HCT116 (cell line): ENCODE results near the gene MYZAP. TPM values are rescaled to one million over a fixed set of nuclear protein-coding genes. Genes with fewer than 3 reads are reported as not detected.

ENCODE experiments used
- ATAC-seq: fragments of 200-7000 bp; cut with Tn5 transposase; 2 replicates; pipeline ENCODE4 v1.9.1; 2020; ENCODE audit warnings: mild to moderate bottlenecking, moderate library complexity
- BruUV-seq: library from RNA; stranded (reverse); fragments of 400-500 nt; replicated peaks from 2 replicates; lab custom pipeline; 2021; lab: Mats Ljungman, UMichigan
- CTCF ChIA-PET: fragments of 300-600 bp; sonication (Branson Sonifier 250); formaldehyde crosslinking; loops from one replicate; lab custom pipeline; 2021; ENCODE audit warnings: antibody characterized with exemption; lab: Charles Lee
- POLR2A ChIA-PET: fragments of 300-600, 350-600 bp; sonication (Branson Sonifier 250); formaldehyde crosslinking; loops from one replicate; lab custom pipeline; 2021; ENCODE audit warnings: antibody characterized with exemption; lab: Charles Lee
- RAD21 ChIA-PET, 2 experiments: fragments of 300-600 bp; sonication (Branson Sonifier 250); formaldehyde crosslinking; loops; one replicate each; lab custom pipeline; 2023; ENCODE audit warnings: low total read pairs in 2 of 2; ENCODE audit not compliant: uncharacterized antibody in 2 of 2, unreplicated experiment in 2 of 2, low non-redundant PET in 1 of 2; lab: Charles Lee
- DNase-seq: peaks from one replicate; pipeline ENCODE4 v3.0.0-alpha.2; 2010; ENCODE audit warnings: low read depth, low spot score
- H2AFZ ChIP-seq: fragments of 200-600 bp; shearing (Covaris generic), sonication (generic); 2 replicates; pipeline ENCODE4 v1.6.1; 2017; ENCODE audit warnings: low read depth, mixed run types, mixed read lengths, antibody characterized with exemption, low read length; ENCODE audit not compliant: poor library complexity, severe bottlenecking
- H3K27ac ChIP-seq: 2 replicates; pipeline ENCODE4 v1.5.1; 2012; ENCODE audit warnings: low read depth, low read length
- H3K27me3 ChIP-seq: fragments of 200-600 bp; sonication (generic); 2 replicates; pipeline ENCODE4 v1.6.1; 2016; ENCODE audit warnings: mixed run types, low read length, mixed read lengths; ENCODE audit not compliant: insufficient read depth
- H3K36me3 ChIP-seq, 2 experiments: fragments of 200-500 bp in 1 of 2; fragments of 200-600 bp in 1 of 2; sonication (Bioruptor generic) in 1 of 2; sonication (generic) in 1 of 2; 2 replicates each; pipeline versions ENCODE4 v1.5.1 to v1.6.1; 2014 to 2016; ENCODE audit warnings: low read length in 2 of 2, inconsistent platforms in 1 of 2, mixed read lengths in 1 of 2, mixed run types in 1 of 2; ENCODE audit not compliant: insufficient read depth in 2 of 2, control insufficient read depth in 1 of 2
- H3K4me1 ChIP-seq, 2 experiments: fragments of 200-600 bp in 1 of 2; sonication (generic) in 1 of 2; 2 replicates each; pipeline versions ENCODE4 v1.5.1 to v1.6.1; 2012 to 2017; ENCODE audit warnings: low read length in 2 of 2, inconsistent platforms in 1 of 2, mild to moderate bottlenecking in 1 of 2, mixed read lengths in 1 of 2, mixed run types in 1 of 2, moderate library complexity in 1 of 2; ENCODE audit not compliant: insufficient read depth in 2 of 2, control insufficient read depth in 1 of 2
- H3K4me2 ChIP-seq: fragments of 200-600 bp; sonication (generic); 2 replicates; pipeline ENCODE4 v1.6.1; 2017; ENCODE audit warnings: mixed run types, low read length, mixed read lengths
- H3K4me3 ChIP-seq, 2 experiments: fragments of 200-600 bp in 1 of 2; sonication (generic) in 1 of 2; replicated peaks in 1 of 2; 2 replicates each; pipeline ENCODE4 v1.5.1; 2011 to 2016; ENCODE audit warnings: low read length in 2 of 2, control low read depth in 1 of 2, low read depth in 1 of 2, mild to moderate bottlenecking in 1 of 2, mixed read lengths in 1 of 2, mixed run types in 1 of 2
- H3K79me2 ChIP-seq: fragments of 200-600 bp; sonication (generic); 2 replicates; pipeline ENCODE4 v1.6.1; 2017; ENCODE audit warnings: mild to moderate bottlenecking, mixed run types, low read length, moderate library complexity, mixed read lengths; ENCODE audit not compliant: insufficient read depth
- H3K9ac ChIP-seq: fragments of 200-600 bp; sonication (generic); 2 replicates; pipeline ENCODE4 v1.6.1; 2016; ENCODE audit warnings: low read length, mixed read lengths
- H3K9me2 ChIP-seq: fragments of 200-600 bp; sonication (generic), shearing (Covaris generic); 2 replicates; pipeline ENCODE4 v1.6.1; 2017; ENCODE audit warnings: mixed run types, mild to moderate bottlenecking, moderate library complexity; ENCODE audit not compliant: insufficient read depth
- H3K9me3 ChIP-seq, 2 experiments: fragments of 200-500 bp in 1 of 2; fragments of 200-600 bp in 1 of 2; sonication (Bioruptor generic) in 1 of 2; sonication (generic) in 1 of 2; 2 replicates each; pipeline ENCODE4 v1.6.1; 2014 to 2017; ENCODE audit warnings: low read length in 2 of 2, mixed read lengths in 2 of 2, inconsistent platforms in 1 of 2, low read depth in 1 of 2, mild to moderate bottlenecking in 1 of 2, mixed run types in 1 of 2, moderate library complexity in 1 of 2; ENCODE audit not compliant: control insufficient read depth in 1 of 2, insufficient read depth in 1 of 2
- H4K20me1 ChIP-seq: fragments of 200-600 bp; sonication (generic), shearing (Covaris generic); 2 replicates; pipeline ENCODE4 v1.6.1; 2017; ENCODE audit warnings: mixed run types, mild to moderate bottlenecking, moderate library complexity; ENCODE audit not compliant: insufficient read depth
- EGR1 ChIP-seq: IDR thresholded peaks from 2 replicates; pipeline ENCODE4 v1.6.1; 2012; ENCODE audit warnings: low read depth
- FOSL1 ChIP-seq: IDR thresholded peaks from 2 replicates; pipeline ENCODE4 v1.6.1; 2012; ENCODE audit warnings: low read depth
- POLR2AphosphoS5 ChIP-seq: IDR thresholded peaks from 2 replicates; pipeline ENCODE4 v1.6.1; 2011; ENCODE audit warnings: mild to moderate bottlenecking, low read depth, low read length, moderate library complexity
- RAD21 ChIP-seq: IDR thresholded peaks from 2 replicates; pipeline ENCODE4 v1.6.1; 2012; ENCODE audit warnings: low read depth, mild to moderate bottlenecking
- YY1 ChIP-seq: IDR thresholded peaks from 2 replicates; pipeline ENCODE4 v1.6.1; 2011; ENCODE audit warnings: low read length, low read depth, moderate library complexity, mild to moderate bottlenecking; ENCODE audit not compliant: insufficient replicate concordance; ENCODE audit errors: extremely low read depth
- ZFX ChIP-seq: fragments of 450-650 bp; IDR thresholded peaks from 2 replicates; pipeline ENCODE4 v1.6.1; 2017
- intact Hi-C: fragments of 100-400 bp; cut with micrococcal nuclease; formaldehyde crosslinking; loops from 2 replicates; pipeline ENCODE4 v1.10.0; 2022
- total RNA-seq: library from RNA; stranded (reverse); gene quantifications from one replicate; pipeline ENCODE4 v1.2.1, GENCODE V29; 2021; ENCODE audit not compliant: unreplicated experiment
- TF ChIP-seq, protein P1 (sequence below): IDR thresholded peaks from 2 replicates; pipeline ENCODE4 v1.6.1; 2011; ENCODE audit warnings: mild to moderate bottlenecking, low read length, moderate library complexity; ENCODE audit not compliant: insufficient replicate concordance; ENCODE audit errors: extremely low read depth
- TF ChIP-seq, protein P2 (sequence below), 3 experiments: fragments of 200-600 bp in 1 of 3; sonication (generic) in 1 of 3; IDR thresholded peaks in 2 of 3; conservative IDR thresholded peaks in 1 of 3; 2 replicates each; pipeline ENCODE4 v1.5.1; 2012 to 2017; ENCODE audit warnings: low read depth in 2 of 3, low read length in 2 of 3, antibody characterized with exemption in 1 of 3, borderline replicate concordance in 1 of 3, control low read depth in 1 of 3, mild to moderate bottlenecking in 1 of 3, mixed read lengths in 1 of 3, mixed run types in 1 of 3, moderate library complexity in 1 of 3; ENCODE audit not compliant: insufficient read depth in 1 of 3
- TF ChIP-seq, protein P3 (sequence below): IDR thresholded peaks from 2 replicates; pipeline ENCODE4 v1.6.1; 2012

The MYZAP gene
- total RNA-seq, 1 experiment from 2014 or later: 5.8 TPM

DNA sequence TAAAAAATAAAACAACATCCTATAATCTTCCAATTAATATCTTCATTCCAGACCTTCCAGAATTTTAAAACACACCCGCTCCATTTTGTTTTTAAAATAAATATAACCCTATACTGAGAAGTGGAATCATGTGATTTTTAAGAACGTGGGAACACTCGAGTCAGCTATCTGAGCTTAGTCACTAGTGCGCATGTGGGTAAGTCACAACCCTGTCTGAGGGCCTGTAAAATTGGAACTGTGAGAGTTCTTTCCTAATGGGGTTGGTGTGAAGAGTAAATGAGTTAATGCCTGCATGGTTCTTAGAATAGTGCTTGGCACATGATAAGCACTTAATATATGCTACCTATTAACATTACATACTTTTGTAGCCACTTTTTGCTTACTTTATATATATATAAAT, 95.0 kb downstream of the MYZAP start (continued):
- TF ChIP-seq EGR1 (no peak), ZFX (no peak), YY1 (no peak), RAD21 (no peak)
- TF ChIP-seq, protein P1, sequence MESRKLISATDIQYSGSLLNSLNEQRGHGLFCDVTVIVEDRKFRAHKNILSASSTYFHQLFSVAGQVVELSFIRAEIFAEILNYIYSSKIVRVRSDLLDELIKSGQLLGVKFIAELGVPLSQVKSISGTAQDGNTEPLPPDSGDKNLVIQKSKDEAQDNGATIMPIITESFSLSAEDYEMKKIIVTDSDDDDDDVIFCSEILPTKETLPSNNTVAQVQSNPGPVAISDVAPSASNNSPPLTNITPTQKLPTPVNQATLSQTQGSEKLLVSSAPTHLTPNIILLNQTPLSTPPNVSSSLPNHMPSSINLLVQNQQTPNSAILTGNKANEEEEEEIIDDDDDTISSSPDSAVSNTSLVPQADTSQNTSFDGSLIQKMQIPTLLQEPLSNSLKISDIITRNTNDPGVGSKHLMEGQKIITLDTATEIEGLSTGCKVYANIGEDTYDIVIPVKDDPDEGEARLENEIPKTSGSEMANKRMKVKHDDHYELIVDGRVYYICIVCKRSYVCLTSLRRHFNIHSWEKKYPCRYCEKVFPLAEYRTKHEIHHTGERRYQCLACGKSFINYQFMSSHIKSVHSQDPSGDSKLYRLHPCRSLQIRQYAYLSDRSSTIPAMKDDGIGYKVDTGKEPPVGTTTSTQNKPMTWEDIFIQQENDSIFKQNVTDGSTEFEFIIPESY: no peak
- TF ChIP-seq, protein P2, sequence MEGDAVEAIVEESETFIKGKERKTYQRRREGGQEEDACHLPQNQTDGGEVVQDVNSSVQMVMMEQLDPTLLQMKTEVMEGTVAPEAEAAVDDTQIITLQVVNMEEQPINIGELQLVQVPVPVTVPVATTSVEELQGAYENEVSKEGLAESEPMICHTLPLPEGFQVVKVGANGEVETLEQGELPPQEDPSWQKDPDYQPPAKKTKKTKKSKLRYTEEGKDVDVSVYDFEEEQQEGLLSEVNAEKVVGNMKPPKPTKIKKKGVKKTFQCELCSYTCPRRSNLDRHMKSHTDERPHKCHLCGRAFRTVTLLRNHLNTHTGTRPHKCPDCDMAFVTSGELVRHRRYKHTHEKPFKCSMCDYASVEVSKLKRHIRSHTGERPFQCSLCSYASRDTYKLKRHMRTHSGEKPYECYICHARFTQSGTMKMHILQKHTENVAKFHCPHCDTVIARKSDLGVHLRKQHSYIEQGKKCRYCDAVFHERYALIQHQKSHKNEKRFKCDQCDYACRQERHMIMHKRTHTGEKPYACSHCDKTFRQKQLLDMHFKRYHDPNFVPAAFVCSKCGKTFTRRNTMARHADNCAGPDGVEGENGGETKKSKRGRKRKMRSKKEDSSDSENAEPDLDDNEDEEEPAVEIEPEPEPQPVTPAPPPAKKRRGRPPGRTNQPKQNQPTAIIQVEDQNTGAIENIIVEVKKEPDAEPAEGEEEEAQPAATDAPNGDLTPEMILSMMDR (IDR thresholded peaks at IDR 0.05 in 2 of 3, conservative IDR thresholded peaks at IDR 0.05 in 1 of 3; ENCODE audit: borderline replicate concordance in 1 of 3, insufficient read depth in 1 of 3, low read depth in 2 of 3, low read length in 2 of 3): no peak
- TF ChIP-seq, protein P3, sequence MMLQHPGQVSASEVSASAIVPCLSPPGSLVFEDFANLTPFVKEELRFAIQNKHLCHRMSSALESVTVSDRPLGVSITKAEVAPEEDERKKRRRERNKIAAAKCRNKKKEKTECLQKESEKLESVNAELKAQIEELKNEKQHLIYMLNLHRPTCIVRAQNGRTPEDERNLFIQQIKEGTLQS: no peak

DNA sequence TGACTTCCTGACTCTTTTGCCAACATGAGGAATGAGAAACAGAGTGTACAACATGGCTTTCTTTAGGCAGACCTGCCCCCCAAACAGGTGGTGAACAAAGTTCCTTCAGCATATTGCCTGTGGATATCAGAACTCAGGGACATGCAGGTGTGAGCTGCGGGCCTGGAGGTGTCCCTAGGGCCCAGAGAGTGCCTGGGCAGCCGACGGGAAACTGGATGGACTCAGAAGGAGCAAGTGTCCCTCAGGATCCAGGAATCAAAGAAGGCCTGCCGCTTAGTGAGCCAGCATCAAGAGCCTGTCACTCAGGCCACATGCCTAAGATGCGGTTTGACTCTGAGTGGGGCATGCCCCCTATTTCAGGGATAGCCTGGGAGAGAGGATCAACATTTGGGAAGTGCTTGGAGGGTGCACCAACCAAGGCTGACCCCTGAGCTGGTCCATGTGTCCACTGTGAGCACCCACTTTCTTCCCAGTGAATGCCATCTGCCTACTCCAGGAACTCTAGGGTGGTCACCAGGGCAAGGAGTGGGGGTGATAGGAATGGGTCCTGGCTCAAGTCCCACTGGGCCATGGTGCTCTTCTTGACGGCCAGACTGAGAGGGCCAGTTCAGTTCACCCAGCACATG, 98.8 kb downstream of the MYZAP start:
- Histone ChIP-seq H3K4me2 (no peak overlapping the region), H3K27me3 (no peaks in the 10 kb centered on the region), H4K20me1 (no peaks in the 10 kb centered on the region), H3K79me2 (no peaks in the 10 kb centered on the region), H3K4me3 (no peak overlapping the region), H3K9me3 (no peaks in the 10 kb centered on the region), H3K9me2 (no peaks in the 10 kb centered on the region), H3K9ac (no peak overlapping the region), H3K27ac (no peak overlapping the region), H2AFZ (no peak overlapping the region), H3K36me3 (no peaks in the 10 kb centered on the region), H3K4me1 (peaks cover 0 to 2% of the 10 kb centered on the region in 2 experiments; a peak in 1 of 4 replicates)
- ChIA-PET CTCF (no interaction called here), POLR2A (no interaction called here), RAD21 (no interaction called here)
- ATAC-seq: no peak
- DNase-seq: no peak
- TF ChIP-seq FOSL1 (no peak), ZFX (no peak), POLR2AphosphoS5 (no peak)
- intact Hi-C loops: no loop called here
- no TSS peak for BruUV-seq
